Astrocyte (in vitro differentiated cells and primary cell): Measurements from ENCODE around the gene BRD4. TPM values are rescaled to one million over a fixed set of nuclear protein-coding genes. Genes with fewer than 3 reads are reported as not detected.

Experiments used
- DNase-seq: peaks from one replicate; pipeline ENCODE4 v3.0.0-alpha.2; 2010; ENCODE audit warnings: low read depth
- FAIRE-seq: peaks from 2 replicates; lab custom pipeline; 2011; peaks lifted over from hg19 to GRCh38; lab: Jason Lieb, UNC
- H2AFZ ChIP-seq: 2 replicates; pipeline ENCODE4 v1.6.0; 2012; ENCODE audit warnings: low read depth, low read length, inconsistent platforms
- H3K27ac ChIP-seq: 2 replicates; pipeline ENCODE4 v1.5.1; 2011; ENCODE audit warnings: low read depth, low read length, inconsistent platforms
- H3K27me3 ChIP-seq: 2 replicates; pipeline ENCODE4 v1.6.0; 2011; ENCODE audit warnings: low read length, inconsistent platforms; ENCODE audit not compliant: insufficient read depth
- H3K36me3 ChIP-seq: 2 replicates; pipeline ENCODE4 v1.5.1; 2011; ENCODE audit warnings: low read length, inconsistent platforms; ENCODE audit not compliant: insufficient read depth
- H3K4me1 ChIP-seq: 2 replicates; pipeline ENCODE4 v1.5.1; 2011; ENCODE audit warnings: low read length, inconsistent platforms; ENCODE audit not compliant: insufficient read depth
- H3K4me2 ChIP-seq: 2 replicates; pipeline ENCODE4 v1.6.0; 2012; ENCODE audit warnings: low read length, inconsistent platforms
- H3K4me3 ChIP-seq: 2 replicates; pipeline ENCODE4 v1.5.1; 2011; ENCODE audit warnings: low read depth, mild to moderate bottlenecking, low read length, inconsistent platforms; ENCODE audit not compliant: insufficient read depth
- H3K79me2 ChIP-seq: 2 replicates; pipeline ENCODE4 v1.6.0; 2012; ENCODE audit warnings: mild to moderate bottlenecking, low read length, inconsistent platforms; ENCODE audit not compliant: insufficient read depth
- H3K9ac ChIP-seq: 2 replicates; pipeline ENCODE4 v1.6.0; 2012; ENCODE audit warnings: mild to moderate bottlenecking, low read length, inconsistent platforms
- H3K9me3 ChIP-seq: 2 replicates; pipeline ENCODE4 v1.5.1; 2012; ENCODE audit warnings: low read depth, mild to moderate bottlenecking, low read length, inconsistent platforms; ENCODE audit not compliant: insufficient read depth
- H4K20me1 ChIP-seq: 2 replicates; pipeline ENCODE4 v1.6.0; 2012; ENCODE audit warnings: low read length, inconsistent platforms; ENCODE audit not compliant: insufficient read depth
- H3K27ac Mint-ChIP-seq: one replicate; pipeline ENCODE4 v1.8.0; 2021; ENCODE audit warnings: mild to moderate bottlenecking, mixed read lengths; ENCODE audit not compliant: unreplicated experiment
- H3K27me3 Mint-ChIP-seq: one replicate; pipeline ENCODE4 v1.8.0; 2021; ENCODE audit warnings: low read depth, mixed read lengths; ENCODE audit not compliant: unreplicated experiment
- H3K36me3 Mint-ChIP-seq: one replicate; pipeline ENCODE4 v1.8.0; 2021; ENCODE audit warnings: low read depth, mixed read lengths; ENCODE audit not compliant: unreplicated experiment
- H3K4me1 Mint-ChIP-seq: one replicate; pipeline ENCODE4 v1.8.0; 2021; ENCODE audit warnings: low read depth, mixed read lengths; ENCODE audit not compliant: unreplicated experiment
- H3K4me3 Mint-ChIP-seq: one replicate; pipeline ENCODE4 v1.8.0; 2021; ENCODE audit warnings: mild to moderate bottlenecking, moderate library complexity, mixed read lengths; ENCODE audit not compliant: unreplicated experiment
- H3K9me3 Mint-ChIP-seq: one replicate; pipeline ENCODE4 v1.8.0; 2021; ENCODE audit warnings: mild to moderate bottlenecking, mixed read lengths; ENCODE audit not compliant: unreplicated experiment
- EZH2 ChIP-seq: IDR thresholded peaks from 2 replicates; pipeline ENCODE4 v1.6.1; 2012; ENCODE audit warnings: mild to moderate bottlenecking, low read length, inconsistent platforms; ENCODE audit not compliant: insufficient read depth
- total RNA-seq: library from RNA; stranded (reverse); gene quantifications from 2 replicates; pipeline ENCODE4 v1.2.1, GENCODE V29; 2021
- TF ChIP-seq, protein P1 (sequence below): IDR thresholded peaks from 2 replicates; pipeline ENCODE4 v1.5.1; 2011; ENCODE audit warnings: low read depth, mild to moderate bottlenecking, inconsistent platforms, low read length, moderate library complexity; ENCODE audit not compliant: insufficient read depth

BRD4 gene
- total RNA-seq, 1 donor from 2014 or later, result 128 TPM

DNA sequence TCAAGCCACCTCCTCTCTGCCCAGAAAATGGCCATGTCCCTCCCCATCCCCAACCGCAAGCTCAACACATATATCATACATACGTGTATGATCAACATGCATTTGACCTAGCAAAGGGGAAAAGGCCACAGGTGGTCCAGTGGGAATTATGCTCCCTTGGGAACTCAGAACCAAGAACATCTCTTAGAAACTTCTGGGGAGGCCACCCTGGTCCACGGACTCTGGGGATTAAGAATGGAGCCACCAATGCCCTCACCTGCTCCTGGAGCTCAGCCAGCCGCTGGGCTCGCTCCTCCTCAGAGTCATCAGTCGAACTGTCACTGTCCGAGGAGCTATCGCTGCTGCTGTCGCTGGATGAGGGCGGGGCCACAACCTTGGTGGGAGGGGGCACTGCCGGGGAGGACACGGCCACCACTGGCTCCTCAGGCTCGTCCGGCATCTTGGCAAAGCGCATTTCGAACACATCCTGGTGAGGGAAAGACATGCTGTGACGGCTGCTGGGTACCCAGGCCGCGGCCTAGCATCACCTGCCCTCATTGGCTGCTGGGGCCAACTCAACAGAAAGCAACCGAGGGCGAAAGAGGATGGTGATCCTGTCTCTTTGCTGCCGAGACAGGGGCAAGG is 75.5 kb downstream of the BRD4 start:
- Histone ChIP-seq H3K9ac (no peak overlapping the region), H3K36me3 (peaks cover 49% of the 10 kb centered on the region), H2AFZ (no peak overlapping the region), H3K4me1 (peaks cover 17% of the 10 kb centered on the region), H3K27ac (no peak overlapping the region), H3K9me3 (no peaks in the 10 kb centered on the region), H3K79me2 (peaks cover 80% of the 10 kb centered on the region), H3K27me3 (no peaks in the 10 kb centered on the region), H3K4me2 (no peak overlapping the region), H4K20me1 (peaks cover 97% of the 10 kb centered on the region), H3K4me3 (no peak overlapping the region)
- FAIRE-seq (no peak), DNase-seq (no peak)
- Mint-ChIP-seq H3K27me3 (no peaks in the 10 kb centered on the region), H3K4me1 (peaks cover 6% of the 10 kb centered on the region), H3K9me3 (no peaks in the 10 kb centered on the region), H3K27ac (no peak overlapping the region), H3K4me3 (no peak overlapping the region), H3K36me3 (peaks cover 18% of the 10 kb centered on the region)
- TF ChIP-seq, protein P1, sequence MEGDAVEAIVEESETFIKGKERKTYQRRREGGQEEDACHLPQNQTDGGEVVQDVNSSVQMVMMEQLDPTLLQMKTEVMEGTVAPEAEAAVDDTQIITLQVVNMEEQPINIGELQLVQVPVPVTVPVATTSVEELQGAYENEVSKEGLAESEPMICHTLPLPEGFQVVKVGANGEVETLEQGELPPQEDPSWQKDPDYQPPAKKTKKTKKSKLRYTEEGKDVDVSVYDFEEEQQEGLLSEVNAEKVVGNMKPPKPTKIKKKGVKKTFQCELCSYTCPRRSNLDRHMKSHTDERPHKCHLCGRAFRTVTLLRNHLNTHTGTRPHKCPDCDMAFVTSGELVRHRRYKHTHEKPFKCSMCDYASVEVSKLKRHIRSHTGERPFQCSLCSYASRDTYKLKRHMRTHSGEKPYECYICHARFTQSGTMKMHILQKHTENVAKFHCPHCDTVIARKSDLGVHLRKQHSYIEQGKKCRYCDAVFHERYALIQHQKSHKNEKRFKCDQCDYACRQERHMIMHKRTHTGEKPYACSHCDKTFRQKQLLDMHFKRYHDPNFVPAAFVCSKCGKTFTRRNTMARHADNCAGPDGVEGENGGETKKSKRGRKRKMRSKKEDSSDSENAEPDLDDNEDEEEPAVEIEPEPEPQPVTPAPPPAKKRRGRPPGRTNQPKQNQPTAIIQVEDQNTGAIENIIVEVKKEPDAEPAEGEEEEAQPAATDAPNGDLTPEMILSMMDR, result no peak
- no peak for TF ChIP-seq EZH2

DNA sequence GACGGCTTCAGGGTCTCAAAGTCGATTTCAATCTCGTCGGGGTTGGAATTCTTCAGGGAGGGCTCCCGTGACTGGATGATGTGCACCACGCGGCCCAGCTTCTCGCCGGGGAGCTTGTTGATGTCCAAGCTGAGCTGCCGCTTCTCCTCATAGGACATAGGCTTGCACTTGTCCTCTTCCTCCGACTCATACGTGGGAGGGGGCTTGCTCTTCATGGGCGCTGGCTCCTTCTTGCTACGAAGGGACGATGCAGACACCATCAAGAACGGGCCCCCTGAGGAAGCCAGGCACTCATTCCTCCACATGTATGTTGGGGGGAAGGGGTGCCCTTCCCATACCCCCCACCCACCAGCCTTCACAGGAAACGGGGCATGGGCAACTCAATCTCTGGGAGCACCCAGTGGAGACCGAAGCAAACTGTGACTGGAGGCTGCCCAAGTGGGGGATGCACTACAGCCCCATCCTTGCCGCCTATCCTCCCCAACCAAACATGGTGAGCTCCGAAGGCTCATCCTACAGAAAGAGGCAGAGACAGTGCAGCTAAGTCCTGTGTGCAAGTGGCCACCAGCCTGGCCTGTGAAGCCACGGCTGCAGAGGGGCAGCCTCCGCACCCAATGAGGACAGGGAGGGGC is 76.9 kb downstream of the BRD4 start:
- Histone ChIP-seq H2AFZ (no peak overlapping the region), H3K36me3 (peaks cover 49% of the 10 kb centered on the region), H3K27me3 (no peaks in the 10 kb centered on the region), H3K4me3 (no peak overlapping the region), H3K9me3 (no peaks in the 10 kb centered on the region), H3K79me2 (peaks cover 74% of the 10 kb centered on the region), H3K4me1 (peaks cover 29% of the 10 kb centered on the region), H3K27ac (no peak overlapping the region), H3K4me2 (no peak overlapping the region), H4K20me1 (peaks cover 99% of the 10 kb centered on the region), H3K9ac (no peak overlapping the region)
- H3K27me3 Mint-ChIP-seq, result no peaks in the 10 kb centered on the region
- no peak for DNase-seq
- H3K4me3 Mint-ChIP-seq, result no peak overlapping the region
- no peak overlapping the region for H3K27ac Mint-ChIP-seq
- no peak for TF ChIP-seq EZH2
- TF ChIP-seq, protein P1, result no peak
- H3K4me1 Mint-ChIP-seq, result peaks cover 13% of the 10 kb centered on the region
- FAIRE-seq, result no peak
- H3K36me3 Mint-ChIP-seq, result peaks cover 18% of the 10 kb centered on the region
- H3K9me3 Mint-ChIP-seq, result no peaks in the 10 kb centered on the region

DNA sequence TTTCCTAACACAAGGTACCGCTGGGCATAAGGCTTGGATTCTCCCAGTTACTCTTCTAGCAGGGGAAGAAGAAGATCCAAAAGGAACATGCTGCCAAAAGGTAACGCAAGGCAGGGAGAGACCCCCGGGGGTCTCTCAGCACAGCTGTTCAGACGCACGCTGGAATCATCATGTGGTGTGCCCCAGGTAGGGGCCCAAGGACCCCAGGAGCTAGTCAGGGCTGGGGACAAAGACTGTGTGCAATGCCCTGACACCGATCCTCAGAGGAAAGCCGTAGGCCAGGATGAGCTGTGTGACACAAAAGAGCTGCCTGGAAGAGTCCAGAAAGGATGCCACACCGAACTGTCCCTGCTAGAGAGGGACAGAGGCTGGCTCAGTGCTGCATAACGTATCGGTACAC is 77.8 kb downstream of the BRD4 start:
- Histone ChIP-seq H3K36me3 (peaks cover 41% of the 10 kb centered on the region), H3K27me3 (no peaks in the 10 kb centered on the region), H3K9me3 (no peaks in the 10 kb centered on the region), H3K9ac (no peak overlapping the region), H4K20me1 (peaks cover 96% of the 10 kb centered on the region), H3K27ac (no peak overlapping the region), H3K4me2 (no peak overlapping the region), H3K4me3 (no peak overlapping the region), H2AFZ (no peak overlapping the region), H3K4me1 (peaks cover 38% of the 10 kb centered on the region), H3K79me2 (peaks cover 67% of the 10 kb centered on the region)
- H3K4me1 Mint-ChIP-seq, result peaks cover 22% of the 10 kb centered on the region
- DNase-seq (no peak), FAIRE-seq (no peak)
- H3K36me3 Mint-ChIP-seq, result peaks cover 16% of the 10 kb centered on the region
- peak overlapping the region; percentile 38 for H3K27ac Mint-ChIP-seq
- no peaks in the 10 kb centered on the region for H3K9me3 Mint-ChIP-seq
- no peak overlapping the region for H3K4me3 Mint-ChIP-seq
- no peaks in the 10 kb centered on the region for H3K27me3 Mint-ChIP-seq
- TF ChIP-seq, protein P1, result no peak
- no peak for TF ChIP-seq EZH2
